HG03521 (cell line): ENCODE results near the gene ANKIB1.
"Not testable (repeated sequence)": the region's sequence is repeated elsewhere in the genome, so short reads cannot be mapped to it uniquely, and the experiment has no call there.

Source experiments
- ATAC-seq: cut with Tn5 transposase; IDR thresholded peaks from one replicate; pipeline ENCODE4 v1.9.1; 2021; ENCODE audit warnings: mild to moderate bottlenecking, moderate library complexity; ENCODE audit not compliant: unreplicated experiment

Gene ANKIB1

GRCh38 chr7:92325173-92325572 is 79.4 kb downstream of the ANKIB1 start:
- ATAC-seq, result no peak

GRCh38 chr7:92325858-92326257 is 80.1 kb downstream of the ANKIB1 start:
- no peak for ATAC-seq

- no peak for ATAC-seq
Measured at GRCh38 chr7:92330835-92331438, 85.2 kb downstream of the ANKIB1 start.

- ATAC-seq, result no peak
Measured at GRCh38 chr7:92331508-92331907, 85.7 kb downstream of the ANKIB1 start.

- ATAC-seq, result no peak
Measured at GRCh38 chr7:92332782-92333181, 87.0 kb downstream of the ANKIB1 start.

GRCh38 chr7:92333866-92334265 is 88.1 kb downstream of the ANKIB1 start:
- ATAC-seq, result no peak

GRCh38 chr7:92335574-92335973 is 89.8 kb downstream of the ANKIB1 start:
- no peak for ATAC-seq

GRCh38 chr7:92336662-92337340 is 91.0 kb downstream of the ANKIB1 start:
- no peak for ATAC-seq

- no peak for ATAC-seq
Measured at GRCh38 chr7:92340016-92340415, 94.2 kb downstream of the ANKIB1 start.

GRCh38 chr7:92343714-92344113 is 97.9 kb downstream of the ANKIB1 start:
- no peak for ATAC-seq

- ATAC-seq, result no peak
Measured at GRCh38 chr7:92352009-92352408, 106.2 kb downstream of the ANKIB1 start.

- ATAC-seq, result no peak
Measured at GRCh38 chr7:92354214-92354613, 108.4 kb downstream of the ANKIB1 start.

GRCh38 chr7:92356406-92356805 is 110.6 kb downstream of the ANKIB1 start:
- ATAC-seq, result no peak

- no peak for ATAC-seq
Measured at GRCh38 chr7:92357260-92357659, 111.5 kb downstream of the ANKIB1 start.

- ATAC-seq, result not testable (repeated sequence)
Measured at GRCh38 chr7:92359179-92359578, 113.4 kb downstream of the ANKIB1 start.

- no peak for ATAC-seq
Measured at GRCh38 chr7:92359801-92360200, 114.0 kb downstream of the ANKIB1 start.

GRCh38 chr7:92360387-92360786 is 114.6 kb downstream of the ANKIB1 start:
- ATAC-seq, result no peak

GRCh38 chr7:92362131-92362530 is 116.4 kb downstream of the ANKIB1 start:
- no peak for ATAC-seq

GRCh38 chr7:92366730-92367129 is 121.0 kb downstream of the ANKIB1 start:
- no peak for ATAC-seq

GRCh38 chr7:92368741-92369140 is 123.0 kb downstream of the ANKIB1 start:
- ATAC-seq, result no peak

- ATAC-seq, result no peak
Measured at GRCh38 chr7:92375013-92375412, 129.2 kb downstream of the ANKIB1 start.

- no peak for ATAC-seq
Measured at GRCh38 chr7:92391071-92391470, 145.3 kb downstream of the ANKIB1 start.

GRCh38 chr7:92397542-92397941 is 151.8 kb downstream of the ANKIB1 start:
- ATAC-seq, result no peak
